SW 1271 (cell line): ENCODE data around the gene ADARB2.

Experiments used
- DNase-seq, 2 experiments: peaks; one replicate each; lab custom pipeline; 2025; lab: John Stamatoyannopoulos, UW

The ADARB2 gene

GRCh38 chr10:1569208-1569607 lies 168.1 kb downstream of the ADARB2 start:
- no peak for DNase-seq

DNA sequence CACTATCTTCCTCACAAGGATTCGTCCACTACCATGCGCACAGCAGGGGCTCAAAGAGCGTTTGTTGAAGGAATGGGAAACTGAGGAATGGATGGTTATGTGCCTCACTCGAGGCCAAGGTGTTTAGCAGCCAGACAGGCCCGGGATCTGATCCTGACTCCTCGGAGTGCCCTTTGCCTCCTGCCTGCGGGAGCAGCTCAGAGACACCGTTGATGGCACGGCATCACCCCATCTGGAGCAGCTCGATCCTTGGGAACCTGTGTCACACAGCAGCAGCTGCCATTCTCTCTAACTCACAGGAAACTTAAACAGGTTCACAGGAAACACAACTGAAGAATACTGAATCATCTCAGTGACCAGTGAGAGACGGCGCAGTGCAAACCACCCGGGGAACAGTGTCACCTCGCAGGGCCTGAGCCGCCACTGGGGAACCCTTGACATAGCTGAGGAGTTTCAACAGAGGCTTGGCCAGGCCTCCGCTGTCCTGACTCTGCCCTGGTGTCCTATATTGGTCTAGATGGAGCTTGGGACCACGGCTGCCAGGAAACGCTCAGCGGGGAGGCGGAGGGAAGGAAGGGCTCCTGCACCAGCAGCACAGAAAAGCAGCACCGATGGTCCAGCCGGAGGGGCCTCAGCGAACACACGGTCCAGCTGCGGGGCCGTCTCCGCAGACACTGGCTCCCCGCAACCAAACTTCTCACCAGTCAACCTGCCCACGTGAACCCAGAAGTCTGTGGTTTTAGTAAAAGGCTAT lies 169.4 kb downstream of the ADARB2 start:
- no peak for DNase-seq

DNA sequence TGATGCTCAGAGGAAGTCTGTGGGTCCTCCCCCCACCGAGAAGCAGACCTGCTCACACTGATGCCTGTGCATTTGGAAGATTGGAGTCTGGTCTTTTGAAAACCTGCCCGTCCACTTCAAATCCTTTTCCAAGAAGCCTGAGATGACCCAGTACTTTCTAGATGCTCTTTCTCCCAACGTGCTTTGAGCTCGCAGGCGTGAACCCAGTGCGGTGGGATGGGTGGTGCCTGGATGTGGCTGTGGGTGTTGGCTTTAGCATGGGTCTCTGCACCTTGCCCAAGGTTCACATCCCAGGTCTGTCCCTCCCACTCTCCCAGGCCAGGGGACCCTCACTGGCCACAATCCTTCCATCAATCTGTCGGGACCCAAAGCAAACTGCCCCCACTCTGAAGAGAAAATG lies 170.2 kb downstream of the ADARB2 start:
- no peak for DNase-seq

- DNase-seq, result no peak
Measured at GRCh38 chr10:1564791-1565190, 172.5 kb downstream of the ADARB2 start.

DNA sequence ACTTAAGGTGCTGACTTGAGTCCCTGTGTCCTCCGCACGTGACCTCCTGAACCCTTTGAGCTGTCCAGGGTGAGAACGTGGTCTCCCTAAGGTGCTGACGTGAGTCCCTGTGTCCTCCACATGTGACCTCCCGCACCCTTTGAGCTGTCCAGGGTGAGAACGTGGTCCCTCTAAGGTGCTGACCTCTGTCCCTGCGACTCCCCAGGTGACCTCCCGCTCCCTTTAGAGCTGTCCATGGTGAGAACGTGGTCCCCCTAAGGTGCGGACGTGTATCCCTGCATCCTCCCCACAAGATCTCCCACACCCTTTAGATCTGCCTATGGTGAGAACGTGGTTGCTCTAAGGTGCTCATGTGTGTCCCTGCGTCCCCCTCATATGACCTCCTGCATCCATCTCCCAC lies 174.3 kb downstream of the ADARB2 start:
- DNase-seq, result no peak

GRCh38 chr10:1561731-1562337 lies 175.5 kb downstream of the ADARB2 start:
- no peak for DNase-seq

- DNase-seq, result no peak
Measured at GRCh38 chr10:1560535-1561192, 176.7 kb downstream of the ADARB2 start.

DNA sequence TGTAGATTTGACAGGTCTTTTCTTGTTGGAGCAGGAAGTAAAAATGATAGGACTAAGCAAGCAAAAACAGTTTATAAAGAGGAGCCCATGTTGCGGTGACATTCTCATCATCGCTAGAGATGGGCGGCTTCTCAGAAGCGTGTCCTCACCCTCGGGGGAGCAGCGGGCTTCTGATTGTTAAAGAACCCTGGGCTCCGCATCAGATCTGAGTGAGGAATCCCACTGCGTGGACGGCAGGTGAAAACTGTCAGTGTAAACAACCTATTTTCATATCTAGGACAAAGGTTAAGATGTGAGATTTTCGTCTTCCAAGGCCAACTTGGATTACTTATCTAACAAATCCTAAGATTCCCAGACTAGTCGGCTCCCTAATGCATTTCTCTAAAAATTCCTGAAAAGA lies 177.6 kb downstream of the ADARB2 start:
- no peak for DNase-seq

DNA sequence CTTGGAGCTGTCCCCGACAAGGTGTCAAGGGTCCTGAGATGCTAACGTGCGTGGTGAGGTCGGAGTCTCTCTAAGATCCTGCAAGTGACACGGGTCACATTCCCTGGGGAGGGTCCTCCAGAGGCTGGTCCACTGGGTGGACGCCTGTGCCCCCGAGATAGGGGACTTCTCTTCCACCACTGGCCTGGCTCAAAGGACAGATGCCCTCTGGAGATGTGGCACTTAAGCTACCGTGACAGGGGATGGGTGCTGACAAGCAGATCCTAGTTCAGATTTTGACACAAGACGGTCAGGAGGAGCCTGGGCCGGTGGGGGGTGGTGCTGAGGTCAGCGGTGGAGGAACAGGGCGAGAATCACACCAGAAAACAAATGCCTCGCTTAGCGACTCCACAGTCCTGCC lies 178.0 kb downstream of the ADARB2 start:
- no peak for DNase-seq

- no peak for DNase-seq
Measured at GRCh38 chr10:1558906-1559305, 178.4 kb downstream of the ADARB2 start.

GRCh38 chr10:1557081-1557480 lies 180.2 kb downstream of the ADARB2 start:
- no peak for DNase-seq

DNA sequence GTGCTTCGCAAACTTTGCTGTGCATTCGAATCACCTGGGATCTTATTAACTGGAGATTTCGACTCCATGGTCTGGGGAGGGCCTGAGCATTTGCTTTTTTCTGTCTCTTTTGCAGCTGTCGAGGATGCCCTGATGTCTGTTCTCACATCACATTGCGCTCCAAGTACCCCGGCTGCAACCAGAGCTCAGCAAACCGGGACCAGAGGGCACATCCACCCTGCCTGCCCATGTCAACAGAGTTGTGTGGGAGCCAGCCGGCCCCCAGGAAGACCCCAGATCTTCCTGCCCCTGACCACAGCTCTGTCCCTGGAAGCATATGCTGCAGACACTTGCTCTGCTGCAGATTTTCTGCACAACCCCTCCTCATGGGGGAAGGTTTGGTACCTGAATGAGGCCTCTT lies 180.8 kb downstream of the ADARB2 start:
- DNase-seq, result no peak

DNA sequence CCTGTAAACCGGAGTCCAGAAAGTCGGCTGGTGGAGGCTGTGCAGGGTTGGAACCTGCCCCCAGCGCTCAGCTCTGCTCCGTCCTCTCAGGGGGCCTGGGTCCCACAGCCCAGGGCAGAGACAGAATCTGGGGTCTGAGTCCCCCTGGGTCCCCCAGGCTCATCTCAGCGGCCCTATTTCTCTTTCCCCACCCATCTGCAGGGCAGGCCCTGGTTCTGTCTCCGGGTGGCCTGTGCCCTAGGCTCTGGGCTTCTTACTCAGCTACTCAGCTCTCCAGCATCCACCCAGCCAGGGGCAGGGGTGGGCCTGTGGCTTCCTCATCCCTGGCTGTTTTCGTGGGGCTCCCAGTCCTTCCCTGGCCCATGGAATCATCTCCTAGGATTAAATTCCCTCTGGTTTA lies 183.4 kb downstream of the ADARB2 start:
- DNase-seq, result no peak

DNA sequence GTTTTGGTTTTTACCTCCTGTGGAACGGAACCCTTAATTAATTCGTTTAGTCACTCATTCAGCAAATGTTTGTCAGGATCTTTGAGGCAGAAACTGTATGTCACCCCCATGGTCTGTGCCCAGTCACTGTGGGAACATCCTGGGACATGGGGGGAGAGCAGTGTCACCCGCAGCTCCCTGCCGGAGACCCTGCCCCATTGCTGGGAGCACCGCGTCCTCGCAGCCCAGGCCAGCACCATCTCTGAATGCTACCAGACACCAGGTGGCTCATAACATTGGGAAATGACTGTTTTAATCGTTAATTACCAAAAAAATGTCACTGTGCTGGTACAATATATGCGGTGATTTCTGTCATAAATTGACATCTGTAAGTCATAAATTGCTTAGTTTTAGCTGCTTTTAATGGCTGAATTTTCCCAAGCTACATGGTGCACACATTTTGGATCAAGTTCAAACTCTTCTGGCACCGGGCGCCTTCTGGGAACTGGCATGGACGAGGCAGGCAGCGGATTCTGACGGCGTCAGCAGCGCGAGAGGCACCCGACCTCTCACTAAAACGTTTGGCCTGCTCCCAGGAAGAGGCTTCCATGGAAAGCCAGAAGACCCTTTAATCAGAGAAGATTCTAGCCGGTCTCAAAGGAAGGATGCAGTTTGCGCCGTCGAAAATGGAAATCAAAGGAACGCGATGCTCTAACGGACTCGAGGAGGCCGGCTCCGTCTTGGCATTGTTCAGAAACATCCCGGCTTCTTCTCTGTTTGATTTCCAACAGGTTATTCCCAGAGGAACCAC lies 184.2 kb downstream of the ADARB2 start:
- no peak for DNase-seq

DNA sequence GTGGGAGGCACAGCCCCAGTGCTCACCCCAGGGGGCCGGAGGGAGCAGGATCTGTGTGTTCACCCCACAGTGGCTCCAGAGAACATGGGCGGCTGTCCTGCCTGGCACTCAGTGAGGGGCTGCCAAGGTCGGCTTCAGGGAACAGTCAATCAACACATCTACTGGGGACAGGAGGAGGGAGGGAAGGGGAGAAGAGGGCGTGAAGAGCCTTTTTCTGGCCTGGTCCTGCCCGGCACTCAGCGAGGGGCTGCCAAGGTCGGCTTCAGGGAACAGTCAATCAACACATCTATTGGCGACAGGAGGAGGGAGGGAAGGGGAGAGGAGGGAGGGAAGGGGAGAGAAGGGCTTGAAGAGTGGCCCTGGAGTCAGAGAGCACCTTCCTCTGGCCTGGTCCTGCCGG lies 184.9 kb downstream of the ADARB2 start:
- DNase-seq, result no peak

DNA sequence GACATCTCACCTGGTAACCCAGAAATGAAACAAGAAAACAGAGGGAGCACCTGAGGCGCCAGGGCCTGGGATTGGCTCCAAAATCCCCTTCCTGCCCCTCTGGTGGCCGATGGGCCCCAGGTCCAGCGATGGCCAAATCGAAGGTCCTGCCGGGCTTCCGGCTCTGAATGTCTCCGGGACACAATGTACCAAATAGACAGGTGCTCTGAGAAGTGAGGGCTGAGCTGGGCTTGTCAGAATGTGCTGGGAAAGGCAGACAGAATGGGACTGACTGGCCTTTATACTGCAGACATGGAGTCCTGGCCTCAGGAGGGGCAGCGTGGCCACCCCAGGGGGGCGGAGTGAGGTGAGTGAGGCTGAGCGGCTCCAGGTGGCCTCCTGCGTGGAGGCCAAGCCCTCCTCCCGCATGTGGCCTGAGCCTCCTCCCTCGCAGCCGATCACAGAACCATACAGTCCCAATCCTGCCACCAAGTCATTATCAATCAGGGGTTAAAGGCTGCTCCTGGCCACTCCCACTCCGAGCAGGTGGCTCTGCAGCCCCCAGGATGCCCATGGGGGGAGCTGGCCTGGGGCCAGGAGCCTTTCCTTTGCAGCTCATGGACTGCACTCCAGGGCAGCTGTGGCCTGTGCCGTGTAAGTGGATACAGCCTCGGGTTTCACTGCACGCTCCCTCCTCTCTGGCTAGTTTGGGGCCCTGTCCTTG lies 185.5 kb downstream of the ADARB2 start:
- DNase-seq, result no peak

DNA sequence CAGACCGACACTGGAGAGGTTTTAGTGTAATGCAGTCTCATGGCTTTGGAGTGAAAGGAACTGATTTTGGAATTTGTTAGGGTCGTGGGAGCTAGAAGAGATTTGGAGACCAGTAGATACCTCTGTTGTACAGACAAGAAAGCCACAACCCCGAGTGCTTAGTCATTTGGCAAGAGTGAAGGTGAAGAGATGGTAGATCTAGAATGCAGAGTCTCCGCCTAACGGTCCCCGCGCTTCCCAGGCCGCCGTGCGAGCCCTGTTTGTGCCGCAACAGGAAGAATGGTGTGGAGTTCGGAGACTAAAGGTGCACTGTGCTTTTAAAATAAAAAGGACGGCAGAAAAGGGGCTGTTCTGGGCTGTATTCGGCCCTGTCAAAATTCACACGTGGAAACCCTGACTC lies 186.7 kb downstream of the ADARB2 start:
- no peak for DNase-seq

DNA sequence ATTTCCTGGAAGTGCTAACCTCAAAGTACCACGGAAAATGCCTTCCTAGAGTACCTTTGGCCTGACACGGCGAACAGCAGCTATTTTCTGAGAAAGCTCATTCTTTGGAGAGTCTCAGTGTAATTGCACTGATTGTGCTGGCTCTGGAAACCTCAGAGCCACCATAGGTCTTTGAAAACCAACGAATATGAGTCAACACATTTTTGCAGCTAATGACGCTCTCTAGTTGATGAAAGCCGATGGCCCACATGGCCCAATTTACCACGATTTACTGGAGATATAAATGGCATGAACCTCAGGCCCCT lies 187.1 kb downstream of the ADARB2 start:
- no peak for DNase-seq

- DNase-seq, result no peak
Measured at GRCh38 chr10:1549591-1550290, 187.6 kb downstream of the ADARB2 start.

DNA sequence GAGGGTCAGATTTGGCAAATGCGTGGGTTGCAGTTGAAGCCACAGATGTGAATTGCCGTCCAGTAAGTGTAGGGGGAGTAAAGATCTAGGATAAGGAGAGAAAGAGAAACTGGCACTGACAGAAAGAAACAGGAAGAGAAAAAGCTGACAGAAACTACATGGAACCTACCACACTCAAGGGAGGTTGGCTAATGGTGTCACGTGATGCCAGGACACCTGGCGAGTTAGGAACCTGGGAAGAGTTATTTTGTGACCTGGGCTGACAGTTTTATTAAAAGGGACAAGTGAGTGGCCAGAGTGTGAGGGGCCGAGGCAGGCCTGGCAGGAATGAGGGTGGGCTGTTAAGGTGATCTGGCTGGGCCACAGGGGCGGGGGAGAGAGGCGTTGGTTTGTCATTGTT lies 188.7 kb downstream of the ADARB2 start:
- no peak for DNase-seq

- DNase-seq, result no peak
Measured at GRCh38 chr10:1548146-1548545, 189.2 kb downstream of the ADARB2 start.
